ENCODE results near the gene SPP2. TPM values are rescaled to one million over a fixed set of nuclear protein-coding genes. Genes with fewer than 3 reads are reported as not detected.

Gene SPP2
- total RNA-seq, 2 experiments from 2014 or later = not detected

- CTCF ChIA-PET = interaction anchor here (0.7 to 1.9 kb wide), 3 partner anchors 48 to 443 kb away, joined by 4 to 9 read pairs (median 4); no protein-coding TSS in a partner anchor
- no peak for DNase-seq
- Mint-ChIP-seq H3K9me3 (no peaks in the 10 kb centered on the region), H3K36me3 (no peaks in the 10 kb centered on the region), H3K4me3 (no peak overlapping the region), H3K27me3 (no peaks in the 10 kb centered on the region), H3K4me1 (ENCODE audit: low read depth) (peaks cover 32% of the 10 kb centered on the region), H3K27ac (no peak overlapping the region)
- POLR2A ChIA-PET = interaction anchor here (0.6 kb wide), 1 partner anchor 404 kb away, joined by 3 read pairs; no protein-coding TSS in a partner anchor
- intact Hi-C loops (cut with micrococcal nuclease) = loop anchor here (5.0 kb wide), 2 partner anchors 110 to 125 kb away; no protein-coding TSS in a partner anchor
Measured at GRCh38 chr2:234102112-234102511, 51.6 kb downstream of the SPP2 start.

DNA sequence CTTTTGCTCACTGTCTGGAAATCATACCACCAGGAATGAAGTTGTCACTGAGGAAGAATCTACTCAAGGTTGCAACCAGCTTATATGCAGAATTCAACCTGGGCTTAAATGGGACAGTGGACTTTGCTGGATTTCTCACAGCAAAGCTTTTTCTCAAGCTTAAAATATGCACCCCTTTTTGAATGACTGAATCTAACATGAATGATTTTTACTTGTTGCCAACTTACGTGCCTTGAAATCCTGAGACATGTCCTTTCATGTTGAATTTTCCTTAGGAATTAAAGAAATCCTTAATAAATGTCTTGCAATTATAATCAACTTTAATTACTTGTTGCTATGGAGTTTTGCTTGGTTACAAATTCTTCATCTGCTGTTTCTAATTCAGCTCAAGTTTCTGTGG is 57.4 kb downstream of the SPP2 start:
- H3K9me3 Mint-ChIP-seq = no peaks in the 10 kb centered on the region
- no peak overlapping the region for H3K27ac Mint-ChIP-seq
- intact Hi-C loops (cut with micrococcal nuclease) = no loop called here
- DNase-seq = no peak
- CTCF ChIA-PET = interaction anchor here (0.8 kb wide), 1 partner anchor 393 kb away, joined by 4 read pairs; no protein-coding TSS in a partner anchor
- H3K36me3 Mint-ChIP-seq = no peaks in the 10 kb centered on the region
- H3K27me3 Mint-ChIP-seq = no peaks in the 10 kb centered on the region
- POLR2A ChIA-PET = no interaction called here
- no peak overlapping the region for H3K4me3 Mint-ChIP-seq
- no peaks in the 10 kb centered on the region for H3K4me1 Mint-ChIP-seq (ENCODE audit: low read depth)

DNA sequence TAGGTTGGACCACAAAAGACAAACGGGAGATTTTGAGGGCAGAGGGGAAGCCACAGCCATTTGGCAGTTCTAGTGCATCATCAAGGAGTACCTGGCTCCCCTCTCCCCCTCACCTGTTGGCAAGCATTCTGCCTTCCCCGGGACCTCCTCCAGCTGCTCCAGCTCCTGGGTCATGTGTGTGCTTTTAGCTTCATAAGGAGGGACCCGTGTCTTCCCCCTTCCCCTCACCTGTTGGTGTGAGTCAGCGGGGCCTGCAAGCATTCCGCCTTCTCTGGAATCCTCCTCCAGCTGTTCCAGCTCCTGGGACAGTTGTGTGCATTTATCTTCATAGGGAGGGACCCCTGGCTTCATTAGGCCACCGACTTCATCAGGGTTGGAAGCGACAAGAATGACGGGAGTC is 58.8 kb downstream of the SPP2 start:
- no peak for DNase-seq
- POLR2A ChIA-PET = no interaction called here
- no peaks in the 10 kb centered on the region for H3K36me3 Mint-ChIP-seq
- no peaks in the 10 kb centered on the region for H3K9me3 Mint-ChIP-seq
- H3K27me3 Mint-ChIP-seq = no peaks in the 10 kb centered on the region
- H3K4me3 Mint-ChIP-seq = no peak overlapping the region
- CTCF ChIA-PET = interaction anchor here (1.3 kb wide), 1 partner anchor 134 kb away, joined by 4 read pairs; no protein-coding TSS in a partner anchor
- intact Hi-C loops (cut with micrococcal nuclease) = no loop called here
- no peaks in the 10 kb centered on the region for H3K4me1 Mint-ChIP-seq (ENCODE audit: low read depth)
- H3K27ac Mint-ChIP-seq = no peak overlapping the region

GRCh38 chr2:234110219-234110618 is 59.7 kb downstream of the SPP2 start:
- no peak for DNase-seq
- Mint-ChIP-seq H3K4me3 (no peak overlapping the region), H3K27me3 (no peaks in the 10 kb centered on the region), H3K36me3 (no peaks in the 10 kb centered on the region), H3K27ac (no peak overlapping the region), H3K4me1 (ENCODE audit: low read depth) (no peaks in the 10 kb centered on the region), H3K9me3 (no peaks in the 10 kb centered on the region)
- intact Hi-C loops (cut with micrococcal nuclease) = no loop called here
- POLR2A ChIA-PET = no interaction called here
- CTCF ChIA-PET = no interaction called here

GRCh38 chr2:234111523-234111922 is 61.0 kb downstream of the SPP2 start:
- no peak for DNase-seq
- Mint-ChIP-seq H3K27ac (no peak overlapping the region), H3K36me3 (no peaks in the 10 kb centered on the region), H3K9me3 (no peaks in the 10 kb centered on the region), H3K27me3 (no peaks in the 10 kb centered on the region), H3K4me1 (ENCODE audit: low read depth) (no peaks in the 10 kb centered on the region), H3K4me3 (no peak overlapping the region)
- CTCF ChIA-PET = interaction anchor here (1.3 kb wide), 1 partner anchor 24 kb away, joined by 4 read pairs; no protein-coding TSS in a partner anchor
- POLR2A ChIA-PET = no interaction called here
- intact Hi-C loops (cut with micrococcal nuclease) = no loop called here

DNA sequence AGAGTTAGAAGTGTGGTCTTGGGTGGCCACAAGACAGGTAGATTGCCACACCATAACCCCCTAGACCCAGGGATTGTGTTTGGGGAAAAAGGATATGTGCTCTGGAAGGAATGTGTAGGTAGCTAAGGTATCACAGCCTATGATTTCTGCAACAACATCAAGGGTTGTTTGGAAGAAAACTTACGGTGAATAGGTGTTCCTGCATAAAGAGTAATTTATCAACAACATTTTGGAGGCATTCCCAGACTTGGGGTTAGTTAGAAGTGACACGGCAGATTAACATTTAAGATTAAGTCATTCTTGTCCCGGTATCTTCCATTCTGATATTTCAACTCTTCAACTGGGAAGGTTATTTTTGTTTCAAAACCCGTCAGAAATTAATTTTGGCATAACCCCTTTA is 65.5 kb downstream of the SPP2 start:
- H3K36me3 Mint-ChIP-seq = no peaks in the 10 kb centered on the region
- intact Hi-C loops (cut with micrococcal nuclease) = no loop called here
- no peak overlapping the region for H3K27ac Mint-ChIP-seq
- no peaks in the 10 kb centered on the region for H3K4me1 Mint-ChIP-seq (ENCODE audit: low read depth)
- H3K4me3 Mint-ChIP-seq = no peak overlapping the region
- no peaks in the 10 kb centered on the region for H3K27me3 Mint-ChIP-seq
- DNase-seq = no peak
- ChIA-PET POLR2A (no interaction called here), CTCF (interaction anchor here (1.4 kb wide), 1 partner anchor 20 kb away, joined by 5 read pairs; no protein-coding TSS in a partner anchor)
- H3K9me3 Mint-ChIP-seq = no peaks in the 10 kb centered on the region

GRCh38 chr2:234121999-234122398 is 71.5 kb downstream of the SPP2 start:
- Mint-ChIP-seq H3K4me1 (ENCODE audit: low read depth) (no peaks in the 10 kb centered on the region), H3K27me3 (no peaks in the 10 kb centered on the region), H3K4me3 (no peak overlapping the region), H3K27ac (no peak overlapping the region), H3K9me3 (no peaks in the 10 kb centered on the region), H3K36me3 (no peaks in the 10 kb centered on the region)
- intact Hi-C loops (cut with micrococcal nuclease) = no loop called here
- ChIA-PET CTCF (interaction anchor here (0.6 to 1.6 kb wide), 2 partner anchors 13 to 166 kb away, joined by 3 to 7 read pairs; no protein-coding TSS in a partner anchor), POLR2A (no interaction called here)
- DNase-seq = no peak

DNA sequence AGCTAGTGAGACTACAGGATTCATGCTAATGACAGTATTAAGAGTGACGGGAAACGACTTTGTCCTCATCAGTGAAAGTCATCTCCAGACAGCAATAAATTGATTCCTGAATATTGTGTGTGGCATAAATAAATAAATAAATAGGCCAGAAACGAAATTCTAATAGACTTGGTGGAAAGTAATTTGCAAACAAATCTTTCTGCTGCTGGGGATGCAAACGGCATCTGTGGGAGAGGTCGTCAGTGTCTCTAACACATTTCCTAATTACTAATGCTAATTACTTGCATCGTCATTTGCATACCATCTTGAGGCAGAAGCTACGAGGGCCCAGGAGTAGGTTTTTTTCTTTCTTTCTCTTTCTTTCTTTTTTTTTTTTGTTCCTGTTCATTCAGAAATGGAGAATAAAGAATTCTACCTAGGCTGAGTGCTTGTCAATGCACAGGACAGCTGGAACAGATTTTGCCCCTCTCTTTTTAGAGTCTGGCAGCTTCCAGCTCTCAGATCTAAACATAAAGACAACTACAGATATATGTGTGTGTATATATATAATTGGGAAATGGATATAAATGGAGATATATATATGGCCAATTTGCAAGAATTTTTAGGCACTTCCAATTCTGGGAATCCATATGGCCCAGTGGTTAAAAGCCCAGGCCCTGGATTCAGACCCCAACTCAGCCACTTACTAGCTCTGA is 75.1 kb downstream of the SPP2 start:
- intact Hi-C loops (cut with micrococcal nuclease) = no loop called here
- ChIA-PET CTCF (interaction anchor here (1.2 kb wide), 1 partner anchor 10 kb away, joined by 6 read pairs; no protein-coding TSS in a partner anchor), POLR2A (no interaction called here)

GRCh38 chr2:234126146-234126470 is 75.6 kb downstream of the SPP2 start:
- DNase-seq = no peak
- peaks cover 4% of the 10 kb centered on the region for H3K4me1 Mint-ChIP-seq (ENCODE audit: low read depth)
- ChIA-PET POLR2A (no interaction called here), CTCF (interaction anchor here (1.5 kb wide), 1 partner anchor 9 kb away, joined by 5 read pairs; no protein-coding TSS in a partner anchor)
- H3K27me3 Mint-ChIP-seq = no peaks in the 10 kb centered on the region
- intact Hi-C loops (cut with micrococcal nuclease) = no loop called here
- H3K27ac Mint-ChIP-seq = no peak overlapping the region
- H3K36me3 Mint-ChIP-seq = no peaks in the 10 kb centered on the region
- no peak overlapping the region for H3K4me3 Mint-ChIP-seq
- no peaks in the 10 kb centered on the region for H3K9me3 Mint-ChIP-seq

More for the DNA sequence above, 75.1 kb downstream of the SPP2 start:
- H3K9me3 Mint-ChIP-seq = no peaks in the 10 kb centered on the region
- peaks cover 4% of the 10 kb centered on the region for H3K4me1 Mint-ChIP-seq (ENCODE audit: low read depth)
- no peaks in the 10 kb centered on the region for H3K36me3 Mint-ChIP-seq
- H3K4me3 Mint-ChIP-seq = no peak overlapping the region
- H3K27ac Mint-ChIP-seq = no peak overlapping the region
- no peak for DNase-seq
- H3K27me3 Mint-ChIP-seq = no peaks in the 10 kb centered on the region

Other genes with a start within 250 kb of the SPP2 start
- 100 to 1,000 TPM in 1 of 2 experiments, 10 to 100 TPM in 1; 98.4 to 102 TPM for gene HJURP, start 196.2 kb upstream of the SPP2 start, total RNA-seq
- gene TRPM8, start 133.3 kb upstream of the SPP2 start, total RNA-seq = not detected